HTERT RPE-1 (cell line): Measurements from ENCODE around the gene MRI1.

Source experiments
- in situ Hi-C: fragments of 300-500 bp; cut with MboI; formaldehyde crosslinking; loops from 4 replicates; pipeline ENCODE4 v1.14.3; 2020; ENCODE audit warnings: low sequenced_read_pairs

MRI1 gene

GRCh38 chr19:13821292-13821691 is 57.0 kb downstream of the MRI1 start:
- in situ Hi-C loops = no loop called here

DNA sequence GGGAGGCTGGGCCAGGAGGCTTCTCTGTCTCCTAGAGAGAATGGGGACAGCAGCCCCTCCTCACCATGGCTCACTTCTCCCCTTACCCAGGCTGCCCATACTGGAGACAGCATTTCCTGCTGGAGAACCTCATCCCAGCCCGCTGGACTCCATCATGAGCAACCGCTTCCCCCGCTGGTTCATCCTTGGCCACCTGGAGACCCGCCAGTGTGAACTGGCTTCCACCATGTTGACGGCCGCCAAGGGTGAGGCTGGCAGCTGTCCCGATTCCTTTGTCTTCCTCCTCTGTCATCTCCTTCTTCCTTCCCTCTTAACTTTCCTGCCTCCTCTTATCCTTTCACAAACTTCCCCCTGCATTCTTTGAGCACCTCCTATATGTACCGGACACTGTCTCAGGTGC is 58.9 kb downstream of the MRI1 start:
- in situ Hi-C loops = no loop called here
